ENCODE results near the gene TMEM178A. TPM values are rescaled to one million over a fixed set of nuclear protein-coding genes. Genes with fewer than 3 reads are reported as not detected.

The TMEM178A gene
- total and polyA plus RNA-seq, 2 of the 8 experiments (the other 6 are each of a cell fraction or from before 2014, with no cell fraction given): 11.2 to 14.9 TPM

GRCh38 chr2:39641635-39642034 lies 24.1 kb upstream of the TMEM178A start:
- no peak overlapping the region for H2AK5ac ChIP-seq (ENCODE audit: low read depth, low read length)
- no peaks in the 10 kb centered on the region for H3K9me3 ChIP-seq (ENCODE audit: insufficient read depth in 2 of 2, low read depth in 1 of 2, low read length in 1 of 2)
- no peak overlapping the region for H3K4me3 ChIP-seq (ENCODE audit: extremely low read depth in 1 of 4, insufficient read depth in 2 of 4, low read depth in 3 of 4, low read length in 4 of 4)
- no peaks in the 10 kb centered on the region for H3K79me1 ChIP-seq (ENCODE audit: low read depth, low read length)
- H3K18ac ChIP-seq (ENCODE audit: extremely low read depth, low read length): no peak overlapping the region
- no peak overlapping the region for H4K91ac ChIP-seq (replicated peaks; ENCODE audit: insufficient read length, low read length)
- H3K36me3 ChIP-seq (ENCODE audit: control insufficient read depth in 2 of 4, insufficient read depth in 4 of 4, low read length in 3 of 4): no peaks in the 10 kb centered on the region
- 94% methylated on average over 1 of the region's 1 CpG; no CpG with 5 or more reads in 1 of the 2 experiments for WGBS, 2 experiments (ENCODE audit: extremely low coverage in 1 of 2, insufficient coverage in 1 of 2, insufficient read length in 1 of 2, insufficient replicate concordance in 2 of 2, low coverage in 1 of 2, low lambda C conversion rate in 2 of 2, missing lambda C conversion rate in 1 of 2)
- no peak overlapping the region for H3K14ac ChIP-seq (ENCODE audit: insufficient read length)
- H2BK15ac ChIP-seq (ENCODE audit: low read length): no peak overlapping the region
- H2BK12ac ChIP-seq (ENCODE audit: low read depth, low read length): no peak overlapping the region
- no peak overlapping the region for H3K56ac ChIP-seq (replicated peaks; ENCODE audit: insufficient read length, low read depth, low read length)
- peaks cover 0 to under 1% (median 0%) of the 10 kb centered on the region in 4 experiments; a peak in 1 of 7 replicates for H3K4me1 ChIP-seq (replicated peaks in 1 of 4; ENCODE audit: control insufficient read depth in 3 of 4, insufficient read depth in 4 of 4, low read length in 3 of 4)
- H2BK20ac ChIP-seq (ENCODE audit: low read length): no peak overlapping the region
- no peak overlapping the region for H2BK5ac ChIP-seq (ENCODE audit: low read depth, low read length)
- H3K4ac ChIP-seq (replicated peaks; ENCODE audit: insufficient read length, low read depth, low read length): no peak overlapping the region
- H3K9ac ChIP-seq (replicated peaks in 1 of 4; ENCODE audit: extremely low read depth in 1 of 4, low read depth in 3 of 4, low read length in 3 of 4): no peak overlapping the region
- no peak overlapping the region for H2AFZ ChIP-seq (ENCODE audit: low read length)
- no peak overlapping the region for H3K27ac ChIP-seq (ENCODE audit: low read depth, low read length)
- no peaks in the 10 kb centered on the region for H3K23me2 ChIP-seq (ENCODE audit: low read depth, low read length)
- H3K27me3 ChIP-seq (replicated peaks in 1 of 4; ENCODE audit: control insufficient read depth in 3 of 4, extremely low read depth in 1 of 4, insufficient read depth in 3 of 4, low read length in 3 of 4): no peaks in the 10 kb centered on the region
- FAIRE-seq (no peak), DNase-seq (ENCODE audit: low read depth in 1 of 2, low spot score in 2 of 2) (no peak)
- ChIA-PET POLR2A (ENCODE audit: partially characterized antibody) (no interaction called here), CTCF (ENCODE audit: partially characterized antibody) (interaction anchor here (1.4 kb wide), 1 partner anchor 89 kb away, joined by 4 read pairs; no protein-coding TSS in a partner anchor)
- no peaks in the 10 kb centered on the region for H4K20me1 ChIP-seq (replicated peaks in 1 of 2; ENCODE audit: control insufficient read depth in 1 of 2, insufficient read depth in 2 of 2, low read length in 2 of 2)
- H2BK120ac ChIP-seq (replicated peaks; ENCODE audit: low read depth, low read length): no peak overlapping the region
- no peaks in the 10 kb centered on the region for H3K79me2 ChIP-seq (ENCODE audit: control insufficient read depth in 1 of 2, insufficient read depth in 2 of 2, low read length in 2 of 2)
- H4K8ac ChIP-seq (ENCODE audit: extremely low read depth, insufficient read depth, low read length): no peak overlapping the region
- no peak overlapping the region for H4K5ac ChIP-seq (ENCODE audit: insufficient read length, low read depth, low read length)
- H3K23ac ChIP-seq (ENCODE audit: insufficient read length): no peak overlapping the region
- TF ChIP-seq FOSL1 (IDR thresholded peaks at IDR 0.05; ENCODE audit: insufficient read depth, low read depth, low read length) (no peak), RFX5 (IDR thresholded peaks at IDR 0.05; ENCODE audit: borderline replicate concordance, low read depth, low read length) (no peak), RNF2 (IDR thresholded peaks at IDR 0.05; ENCODE audit: borderline replicate concordance, low read depth, low read length, missing control alignments, poor library complexity, severe bottlenecking) (no peak)
- no peak overlapping the region for H3K4me2 ChIP-seq (ENCODE audit: insufficient read depth in 1 of 2, low read depth in 2 of 2, low read length in 2 of 2)

Data from H1 (cell line).